ENCODE results near the gene ADAMTS2. TPM values are rescaled to one million over a fixed set of nuclear protein-coding genes. Genes with fewer than 3 reads are reported as not detected.

ADAMTS2 gene
- total RNA-seq, 1 experiment from 2014 or later = not detected

- Histone ChIP-seq H3K36me3 (ENCODE audit: low read depth, low read length) (no peaks in the 10 kb centered on the region), H3K27me3 (ENCODE audit: low read length) (no peaks in the 10 kb centered on the region), H3K9ac (ENCODE audit: low read length) (no peak overlapping the region), H3K4me1 (ENCODE audit: insufficient read depth, low read length) (no peaks in the 10 kb centered on the region), H4K20me1 (ENCODE audit: low read length) (no peaks in the 10 kb centered on the region), H3K9me3 (ENCODE audit: low read length) (no peaks in the 10 kb centered on the region), H3K9me2 (replicated peaks; ENCODE audit: low read length) (no peaks in the 10 kb centered on the region), H2AFZ (ENCODE audit: low read length) (no peak overlapping the region), H3K79me2 (ENCODE audit: low read length) (no peaks in the 10 kb centered on the region), H3K27ac (ENCODE audit: low read length) (no peak overlapping the region), H3K4me2 (ENCODE audit: low read length) (no peak overlapping the region), H3F3A (ENCODE audit: low read length, unreplicated experiment) (no peaks in the 10 kb centered on the region), H3K4me3 (ENCODE audit: low read length) (no peak overlapping the region)
- intact Hi-C loops (cut with micrococcal nuclease) = no loop called here
- CTCF ChIA-PET = no interaction called here
- POLR2A ChIA-PET (ENCODE audit: unreplicated experiment) = no interaction called here
- no peak for TF ChIP-seq EZH2 (IDR thresholded peaks at IDR 0.05; ENCODE audit: low read length, unreplicated experiment)
- no peak for TF ChIP-seq EZH2phosphoT487 (IDR thresholded peaks at IDR 0.05; ENCODE audit: borderline replicate concordance, low read length)
- TF ChIP-seq CTCF (conservative IDR thresholded peaks at IDR 0.05; ENCODE audit: low read depth, low read length) = 0 out of 2 replicates have a peak, but pooled peaks have one; percentile 22
- DNase-seq = no peak
- ATAC-seq = no peak
- BruUV-seq (replicated peaks) = no TSS peak
These were observed 70.6 kb downstream of the ADAMTS2 start for GRCh38 chr5:179274321-179275315.

GRCh38 chr5:179273441-179274145 lies 71.7 kb downstream of the ADAMTS2 start:
- H3K4me3 ChIP-seq (ENCODE audit: low read length) = no peak overlapping the region
- no peak for TF ChIP-seq CTCF (conservative IDR thresholded peaks at IDR 0.05; ENCODE audit: low read depth, low read length)
- no peak for TF ChIP-seq EZH2phosphoT487 (IDR thresholded peaks at IDR 0.05; ENCODE audit: borderline replicate concordance, low read length)
- no peak for TF ChIP-seq EZH2 (IDR thresholded peaks at IDR 0.05; ENCODE audit: low read length, unreplicated experiment)
- no peaks in the 10 kb centered on the region for H3F3A ChIP-seq (ENCODE audit: low read length, unreplicated experiment)
- no peaks in the 10 kb centered on the region for H3K27me3 ChIP-seq (ENCODE audit: low read length)
- H3K9me2 ChIP-seq (replicated peaks; ENCODE audit: low read length) = no peaks in the 10 kb centered on the region
- H3K9me3 ChIP-seq (ENCODE audit: low read length) = no peaks in the 10 kb centered on the region
- no TSS peak for BruUV-seq (replicated peaks)
- ATAC-seq = no peak
- no peaks in the 10 kb centered on the region for H3K4me1 ChIP-seq (ENCODE audit: insufficient read depth, low read length)
- H3K36me3 ChIP-seq (ENCODE audit: low read depth, low read length) = no peaks in the 10 kb centered on the region
- POLR2A ChIA-PET (ENCODE audit: unreplicated experiment) = no interaction called here
- H2AFZ ChIP-seq (ENCODE audit: low read length) = no peak overlapping the region
- H3K9ac ChIP-seq (ENCODE audit: low read length) = no peak overlapping the region
- no peaks in the 10 kb centered on the region for H4K20me1 ChIP-seq (ENCODE audit: low read length)
- DNase-seq = no peak
- no peak overlapping the region for H3K27ac ChIP-seq (ENCODE audit: low read length)
- CTCF ChIA-PET = no interaction called here
- no peaks in the 10 kb centered on the region for H3K79me2 ChIP-seq (ENCODE audit: low read length)
- H3K4me2 ChIP-seq (ENCODE audit: low read length) = no peak overlapping the region
- intact Hi-C loops (cut with micrococcal nuclease) = no loop called here
